UCSD-AML1 (cell line): ENCODE data around the gene HS6ST1.

Experiments used
- DNase-seq: peaks from one replicate; lab custom pipeline; 2025; ENCODE audit not compliant: unreplicated experiment; lab: John Stamatoyannopoulos, UW

The HS6ST1 gene

GRCh38 chr2:128300151-128301020 lies 18.3 kb downstream of the HS6ST1 start:
- DNase-seq: no peak

- no peak for DNase-seq
These were observed 19.0 kb downstream of the HS6ST1 start for GRCh38 chr2:128299628-128300027.

GRCh38 chr2:128298846-128299507 lies 19.7 kb downstream of the HS6ST1 start:
- no peak for DNase-seq

- no peak for DNase-seq
These were observed 20.4 kb downstream of the HS6ST1 start for GRCh38 chr2:128298286-128298685.

- no peak for DNase-seq
These were observed 24.7 kb downstream of the HS6ST1 start for GRCh38 chr2:128293870-128294455.

- no peak for DNase-seq
These were observed 25.3 kb downstream of the HS6ST1 start for GRCh38 chr2:128293426-128293755.

- DNase-seq: no peak
These were observed 25.9 kb downstream of the HS6ST1 start for GRCh38 chr2:128292599-128293425.

GRCh38 chr2:128291844-128292598 lies 26.6 kb downstream of the HS6ST1 start:
- no peak for DNase-seq

GRCh38 chr2:128291161-128291843 lies 27.4 kb downstream of the HS6ST1 start:
- DNase-seq: no peak

- no peak for DNase-seq
These were observed 28.3 kb downstream of the HS6ST1 start for GRCh38 chr2:128290356-128290755.

GRCh38 chr2:128289439-128289838 lies 29.2 kb downstream of the HS6ST1 start:
- no peak for DNase-seq

GRCh38 chr2:128288781-128289180 lies 29.9 kb downstream of the HS6ST1 start:
- DNase-seq: no peak

GRCh38 chr2:128287780-128288735 lies 30.6 kb downstream of the HS6ST1 start:
- DNase-seq: no peak

GRCh38 chr2:128286905-128287779 lies 31.5 kb downstream of the HS6ST1 start:
- DNase-seq: no peak

GRCh38 chr2:128286011-128286721 lies 32.5 kb downstream of the HS6ST1 start:
- DNase-seq: no peak

GRCh38 chr2:128285329-128285931 lies 33.2 kb downstream of the HS6ST1 start:
- no peak for DNase-seq

- no peak for DNase-seq
These were observed 33.8 kb downstream of the HS6ST1 start for GRCh38 chr2:128284841-128285240.
